Stimulated activated CD8-positive, alpha-beta memory T cell treated with anti-CD3 and anti-CD28 coated beads, Interleukin-12 subunit alpha, Interleukin-12 subunit beta, amount 100 ng/mL, for 1 hour (primary cell): Measurements from ENCODE around the gene INKA2.
A peak's percentile ranks its signal among the peaks of the same experiment; 100 is the strongest.

Experiments
- DNase-seq: peaks from one replicate; pipeline ENCODE4 v3.0.0-alpha.2; 2020; ENCODE audit warnings: low read depth

Gene INKA2

DNA sequence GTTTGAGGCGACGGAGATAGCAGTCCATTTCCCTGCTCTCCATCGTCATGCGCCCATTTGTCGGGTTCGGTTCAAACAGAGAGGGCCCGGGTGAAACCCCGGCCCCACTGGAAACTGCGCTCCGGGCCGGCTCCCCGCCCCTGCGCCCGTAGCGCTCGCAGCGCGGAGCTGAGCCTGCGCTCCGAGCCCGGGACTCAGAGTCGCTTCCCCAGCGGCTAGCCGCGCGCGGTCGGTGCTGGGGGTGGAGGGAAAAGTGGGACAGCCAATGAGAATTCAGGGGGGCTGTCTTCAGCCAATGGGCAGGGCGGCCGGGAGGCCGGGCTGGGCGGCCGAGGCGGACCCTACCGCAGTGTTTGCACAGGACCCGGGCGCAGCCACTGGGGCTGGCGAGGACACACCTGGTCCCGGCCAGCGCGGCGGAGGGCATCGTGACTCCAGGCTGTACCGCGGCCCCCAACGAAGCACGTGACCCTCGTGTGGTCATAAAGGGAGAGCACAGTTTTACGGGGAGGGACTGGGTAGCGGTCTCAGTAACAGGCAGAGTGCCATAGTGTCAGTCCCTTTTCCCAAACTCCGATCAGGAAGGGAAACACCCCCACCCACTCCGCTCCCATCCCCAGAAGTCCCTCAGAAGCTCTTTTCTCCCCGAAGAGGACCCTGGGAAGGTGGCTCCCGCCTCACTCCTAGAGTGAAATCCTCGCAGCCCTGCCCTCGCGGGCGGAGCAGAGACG lies at the start of gene INKA2:
Gene INKA2 (minus strand): TSS at position 202 of the 731 bp plus-strand sequence. CDS start 153 bp downstream, at position 49.
- DNase-seq: peak; percentile 36

DNA sequence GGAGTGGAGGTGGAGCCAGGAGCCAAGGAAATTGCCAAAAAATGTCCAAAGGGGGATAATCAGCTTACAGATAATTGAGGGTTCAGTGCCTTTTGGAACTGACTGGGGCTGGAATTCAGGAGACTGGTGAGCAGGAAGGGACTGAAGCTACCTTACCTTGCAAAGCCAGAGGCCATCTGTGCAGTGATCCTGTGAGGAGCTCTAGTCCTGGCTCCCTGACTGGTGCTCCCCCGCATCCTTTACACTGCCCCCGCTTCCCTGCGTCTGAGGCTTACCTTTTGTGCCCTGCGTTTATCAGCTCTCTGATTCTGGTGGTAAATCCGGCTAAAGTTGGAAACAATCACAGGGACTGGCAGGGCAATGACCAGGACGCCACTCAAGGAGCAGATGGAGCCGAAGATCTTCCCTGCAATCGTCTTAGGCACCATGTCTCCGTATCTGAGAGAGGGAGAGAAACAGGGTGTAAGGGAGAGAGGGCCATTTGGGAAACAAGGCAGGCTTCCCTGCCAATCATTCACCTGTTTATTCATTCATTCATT lies 47.5 kb upstream of the INKA2 start:
- DNase-seq: no peak

DNA sequence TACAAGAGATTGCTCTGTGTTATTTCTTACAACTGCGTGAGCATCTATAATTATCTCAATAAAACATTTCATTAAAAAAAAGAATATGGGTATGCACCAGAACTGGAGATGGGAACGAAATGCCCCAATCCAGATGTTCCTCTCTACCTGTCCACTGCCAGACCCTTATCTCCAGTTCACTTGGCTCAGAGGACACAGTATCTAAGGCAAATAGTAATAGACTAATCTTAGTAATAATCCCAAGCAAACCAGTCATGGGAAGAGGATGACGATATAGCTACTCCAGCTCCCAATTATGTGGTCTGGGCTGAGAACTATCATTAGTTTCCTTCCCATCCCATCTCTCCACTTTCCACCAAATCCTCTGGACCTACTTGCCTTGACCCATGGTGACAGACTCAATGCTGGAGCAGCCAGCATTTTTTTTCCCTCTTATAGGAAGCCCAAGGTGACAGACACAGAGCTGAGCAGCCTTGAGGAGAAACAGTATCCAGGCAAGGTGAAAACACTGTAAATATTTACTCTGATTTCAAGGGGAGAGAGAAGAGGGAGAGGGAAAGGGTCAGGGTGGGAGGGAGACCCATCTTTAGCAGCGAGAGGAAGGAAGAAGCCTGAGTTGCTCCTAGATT lies 45.2 kb upstream of the INKA2 start:
- no peak for DNase-seq

DNA sequence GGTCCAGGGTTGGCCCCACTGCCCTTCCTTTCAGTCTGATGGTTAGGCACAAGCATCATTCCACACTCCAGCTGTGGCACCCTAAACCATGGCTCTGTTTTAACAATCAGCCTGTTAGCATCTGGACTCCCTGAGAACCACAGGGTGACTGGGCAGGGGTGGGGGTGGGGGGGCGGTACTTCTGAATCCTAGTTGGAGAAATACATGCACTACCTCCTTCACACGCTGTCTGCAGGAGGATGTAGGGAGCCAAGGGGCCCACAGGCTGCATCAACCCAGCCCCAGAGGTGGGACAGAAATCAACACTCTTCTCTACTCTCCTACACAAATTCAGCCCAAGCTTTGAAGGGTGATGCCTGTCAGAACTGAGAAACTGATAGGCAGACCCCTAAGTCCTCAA lies 40.4 kb upstream of the INKA2 start:
- no peak for DNase-seq

DNA sequence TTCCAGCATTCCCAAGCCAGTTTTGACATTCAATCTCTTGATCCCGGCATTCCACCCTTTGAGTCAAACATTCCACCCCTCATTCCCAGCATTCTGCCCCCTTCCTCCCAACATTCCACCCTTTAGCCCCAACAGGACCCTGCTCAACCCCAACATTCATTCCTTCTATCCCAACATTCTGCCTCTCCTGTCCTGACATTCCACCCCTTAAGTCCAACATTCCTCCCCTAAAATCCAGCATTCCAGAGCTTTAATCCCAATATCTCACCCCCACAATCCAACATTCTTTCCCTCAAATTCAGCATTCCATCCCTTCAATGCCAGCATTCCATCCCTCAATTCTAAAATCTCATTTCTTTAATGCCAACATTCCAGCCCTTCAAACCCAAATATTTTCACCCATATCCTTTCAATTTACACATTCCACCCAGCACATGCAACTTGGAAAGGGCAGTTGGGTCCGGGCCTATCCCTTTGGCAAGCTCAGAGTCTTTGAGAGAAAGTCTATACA lies 39.4 kb upstream of the INKA2 start:
- no peak for DNase-seq

DNA sequence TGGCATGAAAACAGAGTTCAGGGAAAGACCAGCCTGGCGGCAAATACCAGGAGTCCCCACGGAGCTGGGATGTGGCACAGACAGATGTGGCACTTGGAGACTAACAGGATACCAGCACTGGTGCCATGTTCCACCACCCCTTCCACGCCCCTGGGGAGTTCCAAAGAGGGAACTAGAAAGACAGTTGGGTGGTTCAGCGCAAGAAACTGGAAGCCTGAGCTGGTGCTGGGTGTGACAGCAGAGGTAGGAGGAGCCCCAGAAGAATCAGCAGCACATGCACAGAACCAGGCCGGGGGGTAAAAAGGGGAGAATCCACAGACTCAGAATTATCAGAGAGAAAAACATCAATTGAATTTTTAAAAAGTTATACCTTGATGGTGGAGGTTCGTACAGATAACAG lies 38.9 kb upstream of the INKA2 start:
- DNase-seq: no peak

DNA sequence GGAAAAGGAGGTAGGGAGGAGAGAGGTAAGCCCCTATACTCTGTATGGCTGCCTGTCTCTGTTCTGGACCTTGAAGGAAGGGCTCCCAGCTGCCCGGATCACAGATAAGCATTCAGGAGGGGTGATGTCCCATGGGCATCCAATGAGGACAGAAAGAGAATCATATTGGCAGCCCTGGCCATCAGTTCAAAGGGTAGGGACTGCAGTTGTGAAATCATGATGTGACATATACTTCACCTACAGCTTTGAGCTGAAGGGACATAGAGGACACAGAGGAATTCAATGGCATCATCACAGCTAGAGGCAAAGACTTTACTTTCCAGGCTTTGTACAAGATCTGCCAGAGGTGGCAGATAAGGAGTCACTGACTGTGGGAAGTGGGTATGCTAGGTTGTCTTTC lies 38.1 kb upstream of the INKA2 start:
- no peak for DNase-seq

DNA sequence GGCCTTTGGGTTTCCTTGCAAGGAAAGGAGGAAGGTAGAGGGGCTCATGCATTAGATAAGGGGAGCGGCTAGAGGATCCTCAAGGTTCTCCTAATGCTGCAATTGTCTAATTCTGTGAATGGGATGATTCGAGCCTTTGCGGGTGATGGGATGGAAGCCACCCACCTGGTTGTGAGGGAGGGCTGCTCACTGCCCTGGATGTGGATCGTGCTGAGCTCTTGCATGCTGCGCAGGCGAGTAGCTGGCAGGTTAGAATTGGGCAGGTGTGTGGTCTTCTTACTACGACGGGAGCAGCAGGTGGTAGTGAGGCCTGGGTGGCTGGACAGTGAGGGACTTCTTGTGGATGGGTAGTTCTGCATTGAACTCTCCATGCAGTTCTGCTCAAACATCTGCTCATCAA lies 37.7 kb upstream of the INKA2 start:
- no peak for DNase-seq

DNA sequence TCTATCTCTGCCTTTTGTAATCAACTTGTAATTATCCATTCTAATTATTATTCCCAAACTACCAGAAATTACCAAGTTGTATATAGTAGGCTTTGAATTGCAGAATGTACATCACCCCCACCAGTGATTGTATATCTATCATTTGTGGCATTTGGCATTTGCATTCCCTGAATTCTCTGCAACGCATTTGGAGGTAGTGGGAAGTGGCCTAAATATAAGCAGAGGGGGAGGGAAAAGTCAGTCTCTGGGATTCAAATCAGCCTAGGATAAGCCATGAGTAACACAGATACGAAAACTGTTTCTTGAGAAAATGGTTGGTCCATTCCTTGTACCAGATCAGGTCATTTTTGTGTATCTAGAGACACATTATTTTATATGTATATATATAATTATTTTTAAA lies 37.2 kb upstream of the INKA2 start:
- DNase-seq: no peak

DNA sequence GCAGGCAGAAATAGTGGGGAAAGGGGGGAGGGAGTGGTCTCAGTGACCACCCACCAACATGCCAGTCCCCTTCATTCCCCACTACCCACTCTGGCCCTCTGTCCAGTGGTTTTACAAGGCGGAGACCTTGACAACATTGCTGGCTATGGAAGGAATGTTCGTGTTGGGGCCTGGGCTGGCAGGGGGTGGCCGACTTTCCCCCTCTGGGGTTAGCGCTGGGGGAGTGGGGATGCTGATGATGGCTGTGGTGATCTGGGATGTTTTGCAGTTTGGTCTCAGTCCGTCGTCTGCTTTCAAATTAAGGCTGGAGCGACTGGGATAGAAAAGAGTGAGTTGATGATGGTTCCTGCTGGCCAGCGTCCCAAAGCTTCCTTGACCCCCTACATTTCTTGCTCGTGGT lies 36.8 kb upstream of the INKA2 start:
- no peak for DNase-seq

DNA sequence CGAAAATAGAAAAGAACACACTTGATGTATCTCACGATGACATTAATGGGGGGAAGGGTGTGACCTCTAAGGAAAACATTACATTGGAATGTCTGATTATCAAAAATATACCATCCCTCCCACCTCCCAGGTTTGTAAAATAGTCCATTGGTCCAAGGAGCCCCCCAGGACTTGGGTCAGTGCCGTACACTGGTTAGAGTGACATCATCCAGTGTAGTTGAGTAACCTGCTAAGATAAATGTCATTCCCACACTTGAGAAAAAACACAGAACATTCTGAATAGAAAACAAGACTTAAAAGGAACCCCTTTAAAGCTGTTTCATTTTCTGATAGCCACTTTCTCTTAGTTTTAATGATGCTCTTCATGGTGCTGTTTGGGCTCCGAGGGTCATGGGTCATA lies 31.7 kb upstream of the INKA2 start:
- DNase-seq: no peak

DNA sequence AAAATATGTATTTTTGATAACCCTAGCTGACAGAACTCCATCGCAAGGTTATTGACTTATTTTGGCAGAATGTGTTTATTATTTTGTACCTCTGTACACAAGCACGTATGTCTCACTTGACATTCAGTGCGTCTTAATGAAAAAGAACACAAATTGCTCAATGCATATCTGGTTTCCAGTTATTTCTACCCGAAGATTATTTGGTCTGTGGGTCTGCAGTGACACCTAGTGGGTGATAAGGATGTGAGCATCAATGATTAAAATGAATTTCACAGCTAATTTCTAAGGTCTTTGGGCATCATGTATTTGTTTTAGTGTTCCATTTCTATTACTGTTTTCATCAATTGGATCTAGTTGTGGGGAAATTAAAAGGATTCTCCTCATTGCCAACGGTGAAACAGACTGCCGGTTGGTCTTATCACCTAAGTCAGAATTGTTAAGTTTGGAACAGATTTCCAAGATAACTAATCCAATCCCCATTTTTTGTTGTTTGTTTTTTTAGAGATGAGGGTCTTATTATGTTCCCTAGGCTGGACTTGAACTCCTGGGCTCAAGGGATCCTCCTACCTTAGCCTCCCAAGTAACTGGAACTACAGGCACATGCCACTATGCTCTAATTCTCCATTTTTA lies 30.4 kb upstream of the INKA2 start:
- DNase-seq: peak; percentile 30

DNA sequence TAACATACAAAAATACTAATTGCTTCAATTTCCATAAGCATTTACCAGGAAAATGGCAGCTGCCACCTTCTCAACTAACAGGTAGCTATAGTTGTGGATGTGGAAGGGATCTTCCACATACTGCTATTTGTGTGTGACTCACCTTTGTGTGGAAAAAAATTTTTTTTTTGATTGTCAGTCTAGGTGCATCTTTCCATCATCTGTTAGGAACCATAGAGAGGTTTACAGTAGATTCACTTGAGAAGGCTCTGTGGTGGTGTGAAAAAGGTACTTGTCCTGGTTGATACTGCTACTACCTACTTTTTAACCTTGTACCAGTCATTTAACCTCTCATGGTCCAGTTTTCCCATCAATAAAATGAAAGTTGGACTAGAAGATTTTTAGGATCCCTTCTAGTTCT lies 29.4 kb upstream of the INKA2 start:
- no peak for DNase-seq

DNA sequence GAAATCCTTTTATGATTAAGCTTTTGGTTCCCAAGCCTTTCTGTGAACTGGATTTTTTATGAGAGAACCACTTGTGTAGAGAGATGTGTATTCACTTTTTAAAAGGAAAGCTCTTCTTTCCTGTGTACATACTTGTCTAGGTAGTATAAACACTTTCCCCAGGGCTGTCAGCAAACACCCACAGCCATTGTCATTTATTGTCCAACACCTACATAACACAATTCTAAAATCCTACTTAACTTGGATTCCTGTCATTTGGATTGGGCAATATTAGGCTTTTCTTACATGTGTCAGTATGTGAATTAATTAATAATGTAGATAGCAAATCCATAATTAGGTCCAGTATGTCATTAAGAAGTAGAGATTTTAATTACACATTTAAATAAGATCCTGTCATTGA lies 28.8 kb upstream of the INKA2 start:
- no peak for DNase-seq

DNA sequence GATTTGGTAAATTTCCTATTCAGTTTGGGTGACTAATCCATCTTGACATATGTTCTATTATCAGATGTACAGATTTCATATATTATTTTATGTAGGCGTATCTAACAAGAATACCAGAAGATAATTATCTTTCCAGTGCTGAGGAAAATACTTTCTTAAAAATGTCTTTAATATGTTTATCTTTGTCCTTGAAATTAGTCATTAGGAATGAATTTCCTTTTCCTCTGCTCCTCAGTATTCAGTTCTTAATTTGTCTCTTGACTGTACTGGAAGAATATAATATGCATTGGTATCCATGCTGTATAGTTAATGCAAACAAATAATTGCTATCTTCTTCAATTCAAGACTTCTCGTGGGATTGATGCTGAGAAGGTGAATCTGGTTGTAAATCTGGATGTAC lies 23.1 kb upstream of the INKA2 start:
- no peak for DNase-seq

DNA sequence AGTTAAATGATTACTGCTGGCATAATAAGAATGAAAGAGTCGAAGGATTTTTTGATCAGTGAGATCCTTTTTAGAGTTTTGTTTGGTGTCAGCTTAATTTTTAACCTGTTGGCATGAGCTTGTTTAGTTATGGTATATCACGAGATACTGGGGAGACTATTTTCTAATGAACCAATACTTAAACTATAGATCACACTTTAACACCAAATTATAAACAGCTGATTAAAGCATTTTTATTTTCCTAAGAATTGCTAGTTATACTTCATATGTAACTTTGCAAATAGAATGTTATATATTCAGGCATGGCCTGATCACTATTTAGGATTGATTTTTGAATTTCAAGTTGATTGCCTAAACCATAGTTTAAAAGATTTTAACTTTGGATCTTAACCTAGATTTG lies 22.5 kb upstream of the INKA2 start:
- no peak for DNase-seq

DNA sequence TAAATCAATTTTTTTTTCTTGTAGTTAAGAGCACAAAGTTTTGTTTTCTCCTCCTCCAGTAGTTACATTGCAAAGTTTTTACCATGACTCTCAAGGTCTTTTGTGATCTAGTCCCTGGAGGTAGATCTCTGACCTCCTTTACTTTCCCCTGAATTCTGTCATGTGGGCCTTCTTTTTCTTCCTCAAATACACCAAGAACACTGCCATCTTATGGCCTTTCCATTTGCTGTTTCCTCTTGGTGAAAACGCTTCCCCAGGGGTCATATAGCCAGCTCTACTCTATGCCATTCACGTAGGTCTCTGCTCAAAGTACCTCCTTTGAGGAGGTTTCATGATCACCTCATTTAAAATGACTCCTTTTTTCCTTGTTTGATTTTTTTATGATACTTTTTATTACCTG lies 19.2 kb upstream of the INKA2 start:
- no peak for DNase-seq

DNA sequence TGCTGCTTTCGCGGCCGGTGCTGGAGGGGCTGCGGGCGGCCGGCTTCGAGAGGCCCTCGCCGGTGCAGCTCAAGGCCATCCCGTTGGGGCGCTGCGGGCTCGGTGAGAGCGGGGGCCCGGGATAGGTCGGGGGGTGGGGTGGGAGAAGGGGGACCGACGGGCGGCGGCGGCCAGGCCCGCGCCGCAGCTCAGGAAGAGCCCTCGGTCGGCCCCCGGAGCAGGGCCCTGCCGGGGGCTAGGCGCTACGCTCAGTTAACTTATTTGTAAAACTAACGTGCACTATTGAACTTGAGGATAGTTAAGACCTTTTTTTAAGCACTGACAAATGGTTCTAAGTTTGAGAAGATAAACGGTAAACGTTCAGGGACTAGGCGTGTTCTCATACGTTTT lies 16.9 kb upstream of the INKA2 start:
- DNase-seq: no peak

DNA sequence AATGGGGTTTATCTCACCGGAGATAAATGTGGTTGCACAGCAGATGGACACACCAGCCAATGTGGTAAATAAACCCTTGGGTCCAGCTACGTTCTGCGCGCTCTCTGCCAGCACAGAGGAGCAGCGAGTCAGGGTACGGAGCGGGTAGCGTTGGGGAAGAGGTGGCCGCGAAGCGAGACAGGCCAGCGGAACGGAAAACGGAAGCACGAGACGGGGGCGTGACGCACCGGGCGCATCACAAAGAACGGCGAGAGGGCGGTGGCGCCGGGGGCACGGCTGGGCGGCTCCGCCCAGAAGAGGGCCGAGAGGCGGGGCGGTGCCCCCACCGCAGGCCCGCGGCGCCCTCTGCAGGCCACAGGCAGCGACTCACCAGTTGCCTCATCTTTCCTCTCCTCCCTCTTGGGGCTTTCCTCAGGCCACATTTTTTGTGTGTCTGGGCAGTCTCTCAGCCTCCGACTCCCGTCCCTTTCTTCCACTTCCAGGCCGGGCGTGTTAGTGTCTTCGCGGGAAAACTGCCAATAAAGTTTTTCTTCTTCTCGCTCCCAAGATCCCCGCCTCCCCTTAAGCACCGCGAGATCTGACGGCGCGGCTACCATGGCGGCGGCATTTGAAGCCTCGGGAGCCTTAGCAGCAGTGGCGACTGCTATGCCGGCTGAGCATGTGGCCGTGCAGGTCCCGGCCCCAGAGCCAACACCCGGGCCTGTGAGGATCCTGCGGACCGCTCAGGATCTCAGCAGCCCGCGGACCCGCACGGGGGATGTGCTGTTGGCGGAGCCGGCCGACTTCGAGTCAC lies 16.3 kb upstream of the INKA2 start, which contains the start of gene DDX20:
Gene DDX20 (plus strand): TSS at position 571 of the 793 bp plus-strand sequence. CDS start 24 bp downstream, at position 595.
- peak; percentile 87 for DNase-seq

DNA sequence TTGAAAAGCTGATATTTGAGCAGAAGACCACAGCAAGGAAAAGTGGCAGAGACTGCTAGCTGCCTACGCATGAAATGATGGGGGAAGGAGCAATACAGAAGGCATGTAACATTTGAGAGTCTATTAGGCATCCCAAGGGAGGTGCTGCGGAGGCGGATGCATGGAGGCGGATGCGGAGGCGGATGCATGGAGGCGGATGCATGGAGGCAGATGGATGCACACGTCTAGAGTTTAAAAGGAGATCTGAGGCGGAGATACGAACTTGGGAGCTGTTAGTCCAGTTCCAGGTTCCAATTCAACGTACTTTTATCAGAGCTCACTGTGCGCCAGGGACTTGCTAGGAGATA lies 15.8 kb upstream of the INKA2 start:
- DNase-seq: no peak

DNA sequence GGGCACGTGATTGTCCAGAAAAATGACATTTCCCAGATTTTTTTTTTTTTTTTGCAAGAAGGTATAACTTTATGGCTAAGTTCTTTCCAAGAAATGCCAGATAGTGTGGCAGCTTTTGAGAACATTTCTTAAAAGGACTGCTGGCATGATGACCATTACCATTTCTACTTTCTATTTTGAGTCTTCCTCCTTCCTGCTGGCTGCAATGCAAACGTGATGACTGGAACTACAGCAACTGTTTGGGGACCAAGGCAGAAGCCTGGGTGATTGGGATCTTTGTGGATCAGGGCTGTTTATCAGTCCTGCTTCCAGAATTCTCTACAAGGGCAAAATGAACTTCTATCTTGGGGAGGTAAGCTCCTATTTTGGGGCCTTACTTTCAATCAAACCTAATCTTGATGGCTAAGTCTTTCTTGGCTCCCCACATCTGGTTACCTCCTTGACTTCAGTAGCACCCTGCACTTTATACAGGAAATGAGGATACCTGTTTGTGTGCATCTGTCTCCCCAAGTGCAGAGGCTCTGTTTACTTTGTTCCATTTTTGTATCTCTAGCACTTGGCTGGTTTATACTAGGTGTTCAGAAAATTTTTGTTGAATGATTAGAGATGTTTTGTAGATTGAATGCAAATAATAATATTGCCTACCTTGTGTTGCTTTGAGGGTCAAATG lies 12.8 kb upstream of the INKA2 start:
- no peak for DNase-seq

DNA sequence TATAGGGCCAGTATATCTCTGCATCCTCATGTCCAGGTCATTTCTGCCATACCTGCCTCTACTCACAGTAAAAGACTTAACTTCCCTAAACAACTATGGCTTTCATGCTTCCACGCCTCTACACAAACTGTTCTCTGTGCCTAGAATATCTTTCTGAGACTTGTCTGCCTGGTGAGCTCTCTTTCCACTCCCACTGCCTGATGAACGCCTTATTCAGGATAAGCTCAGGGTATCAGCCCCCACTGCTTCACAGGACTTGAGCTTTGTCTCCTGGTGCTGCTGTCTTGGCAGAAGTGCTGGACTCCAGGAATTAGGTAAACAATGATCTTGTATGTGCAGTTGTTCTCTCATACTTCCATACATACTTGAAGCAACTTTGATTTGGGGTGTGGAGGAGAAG lies 11.7 kb upstream of the INKA2 start:
- no peak for DNase-seq
